ENCODE measurements around the gene NFX1.
"Not testable (repeated sequence)": the region's sequence is repeated elsewhere in the genome, so short reads cannot be mapped to it uniquely, and the experiment has no call there.

NFX1 gene

DNA sequence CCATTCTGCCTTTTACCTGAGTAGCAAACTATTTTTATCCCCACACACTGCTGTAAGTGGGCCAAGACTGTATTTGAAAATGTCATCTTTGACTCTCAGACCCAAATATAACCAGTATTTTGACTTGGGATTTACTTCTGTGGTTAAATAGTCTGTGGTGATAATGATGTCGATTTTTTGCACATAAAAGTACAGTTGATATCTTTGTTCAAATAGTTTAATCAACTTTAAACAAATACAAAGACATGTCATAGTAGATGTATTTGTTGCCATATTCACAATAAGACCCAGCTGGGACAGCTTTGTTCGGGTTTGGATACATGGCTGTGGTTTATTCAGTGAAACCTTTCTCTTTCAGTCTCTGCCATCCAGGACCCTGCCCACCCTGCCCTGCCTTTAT is 20.4 kb downstream of the NFX1 start:
- DNase-seq (ENCODE audit: low spot score) = no peak

DNA sequence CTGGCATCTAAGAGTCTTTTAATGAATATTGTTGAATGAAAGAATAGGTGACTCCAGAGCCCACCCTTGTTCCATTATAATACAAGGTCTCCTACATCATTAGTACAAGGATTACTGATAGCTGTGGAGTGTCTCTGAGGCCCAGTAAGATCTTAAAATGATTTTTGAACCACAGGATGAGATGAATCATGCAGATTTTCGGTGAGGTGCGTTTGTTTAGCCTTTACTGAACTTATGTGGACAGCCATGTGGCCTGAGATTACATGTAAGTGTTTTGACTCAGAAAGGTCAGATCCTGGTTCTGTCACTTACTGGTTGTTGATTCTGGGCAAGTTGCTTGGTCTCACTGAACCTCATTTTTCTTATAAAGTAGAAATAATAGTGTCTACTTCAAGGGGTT is 21.6 kb downstream of the NFX1 start:
- DNase-seq (ENCODE audit: low spot score) = no peak

DNA sequence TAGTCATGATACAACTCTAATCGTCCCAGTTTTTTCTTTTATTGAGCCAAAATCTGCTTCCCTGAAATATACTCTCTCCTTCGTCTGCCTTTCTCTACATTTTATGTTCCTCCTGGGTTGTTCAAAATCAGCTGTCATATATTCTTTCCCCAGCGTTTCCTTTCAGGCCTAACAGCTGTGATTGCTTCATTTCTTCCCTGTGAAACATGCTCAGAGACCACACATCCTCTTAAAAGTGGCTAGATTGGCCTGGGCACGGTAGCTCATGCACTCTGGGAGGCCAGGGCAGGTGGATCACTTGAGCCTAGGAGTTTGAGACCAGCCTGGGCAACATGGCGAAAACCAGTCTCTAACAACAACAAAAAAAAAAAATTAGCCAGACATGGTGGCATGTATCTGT is 25.1 kb downstream of the NFX1 start:
- DNase-seq (ENCODE audit: low spot score) = no peak

DNA sequence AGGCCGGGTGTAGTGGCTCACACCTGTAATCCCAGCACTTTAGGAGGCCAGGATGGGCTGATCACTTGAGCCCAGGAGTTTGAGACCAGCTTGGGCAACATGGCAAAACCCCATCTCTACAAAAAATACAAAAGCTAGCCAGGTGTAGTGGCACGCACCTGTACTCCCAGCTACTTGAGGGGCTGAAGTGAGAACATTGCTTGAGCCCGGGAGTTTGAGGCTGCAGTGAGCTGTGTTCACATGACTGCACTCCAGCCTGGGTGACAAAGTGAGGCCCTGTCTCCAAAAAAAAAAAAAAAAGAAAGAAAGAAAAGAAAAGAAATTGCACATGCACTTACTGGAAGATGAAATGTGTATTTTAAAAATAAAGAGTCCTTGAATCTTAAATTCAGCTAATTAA is 26.8 kb downstream of the NFX1 start:
- DNase-seq (ENCODE audit: low spot score) = not testable (repeated sequence)

DNA sequence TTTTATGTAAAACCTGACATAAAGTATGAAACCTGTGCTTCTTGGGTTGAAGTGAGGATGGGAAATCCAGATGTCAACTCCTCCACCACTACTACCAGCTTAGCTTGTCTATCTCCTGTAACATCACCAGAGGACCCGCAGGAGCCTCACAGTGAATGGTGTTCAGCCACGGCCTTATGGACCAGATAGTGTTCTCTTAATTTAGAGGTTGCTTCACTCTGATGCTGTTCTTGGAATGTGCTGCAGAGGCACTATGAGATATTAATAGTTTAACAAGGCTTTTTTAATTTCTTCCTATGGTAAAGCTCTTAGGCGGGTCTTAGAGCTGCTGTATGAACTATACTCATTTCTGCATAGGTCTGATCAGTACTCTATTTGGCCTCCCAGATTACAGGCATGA is 27.9 kb downstream of the NFX1 start:
- DNase-seq (ENCODE audit: low spot score) = no peak

DNA sequence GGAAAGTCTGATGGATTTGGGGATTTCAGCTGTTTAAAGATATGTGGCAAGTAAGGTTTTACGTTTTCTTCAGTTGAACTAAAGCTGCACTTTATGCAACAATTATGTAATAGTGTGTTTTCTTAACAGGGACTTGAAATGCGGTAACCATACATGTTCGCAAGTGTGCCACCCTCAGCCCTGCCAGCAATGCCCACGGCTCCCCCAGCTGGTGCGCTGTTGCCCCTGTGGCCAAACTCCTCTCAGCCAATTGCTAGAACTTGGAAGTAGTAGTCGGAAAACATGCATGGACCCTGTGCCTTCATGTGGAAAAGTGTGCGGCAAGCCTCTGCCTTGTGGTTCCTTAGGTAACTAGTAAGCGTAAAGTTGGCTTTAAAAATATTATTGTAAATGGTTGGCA is 28.5 kb downstream of the NFX1 start:
- no peak for DNase-seq (ENCODE audit: low spot score)

DNA sequence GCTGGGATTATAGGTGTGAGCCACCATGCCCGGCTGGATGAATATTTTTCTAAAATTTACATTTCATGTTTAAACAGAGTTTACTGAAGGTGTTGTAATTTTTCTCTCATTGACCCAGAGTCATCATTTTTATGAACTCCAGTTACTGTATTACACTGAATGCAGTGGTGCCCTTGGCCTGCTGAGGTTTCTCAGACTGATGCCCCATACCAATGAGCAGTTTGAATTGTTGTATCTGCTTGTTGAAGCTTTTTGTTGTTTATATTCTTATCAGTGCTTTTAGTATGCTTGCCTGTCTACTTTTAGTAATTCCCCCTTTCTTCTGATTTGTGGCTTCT is 29.9 kb downstream of the NFX1 start:
- no peak for DNase-seq (ENCODE audit: low spot score)

DNA sequence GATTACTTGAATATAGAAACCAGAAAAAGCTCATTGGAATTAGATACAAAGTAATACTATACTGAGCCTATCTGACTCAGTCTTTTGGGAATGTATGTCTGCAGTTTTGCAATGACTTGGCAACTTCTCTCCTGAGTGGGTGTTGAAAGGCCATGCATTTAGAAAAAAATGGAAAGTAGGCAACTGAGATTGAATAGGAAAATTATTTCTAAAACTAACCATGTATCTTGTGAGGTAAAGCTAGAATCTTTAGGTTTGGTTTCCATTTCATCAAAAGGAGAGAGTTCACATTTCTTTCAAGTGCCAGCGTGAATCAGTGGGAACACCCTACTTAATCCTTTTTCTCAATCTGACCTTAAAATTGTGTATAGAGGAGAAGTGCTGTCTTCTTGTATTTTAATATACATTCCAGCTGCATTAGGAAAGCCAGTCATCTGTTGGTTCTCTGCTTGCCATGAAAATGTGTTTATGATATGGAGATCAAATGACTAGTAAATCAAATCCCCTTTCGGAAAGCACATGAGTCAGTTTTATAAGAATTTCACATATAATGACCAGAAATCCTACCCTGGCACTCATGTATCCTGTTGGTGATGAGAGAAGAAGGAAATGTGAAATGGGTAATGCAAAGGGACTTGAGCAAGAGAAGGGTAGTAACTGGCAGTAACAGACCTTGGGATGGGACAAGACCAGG is 30.4 kb downstream of the NFX1 start:
- DNase-seq (ENCODE audit: low spot score) = peak; percentile 65

DNA sequence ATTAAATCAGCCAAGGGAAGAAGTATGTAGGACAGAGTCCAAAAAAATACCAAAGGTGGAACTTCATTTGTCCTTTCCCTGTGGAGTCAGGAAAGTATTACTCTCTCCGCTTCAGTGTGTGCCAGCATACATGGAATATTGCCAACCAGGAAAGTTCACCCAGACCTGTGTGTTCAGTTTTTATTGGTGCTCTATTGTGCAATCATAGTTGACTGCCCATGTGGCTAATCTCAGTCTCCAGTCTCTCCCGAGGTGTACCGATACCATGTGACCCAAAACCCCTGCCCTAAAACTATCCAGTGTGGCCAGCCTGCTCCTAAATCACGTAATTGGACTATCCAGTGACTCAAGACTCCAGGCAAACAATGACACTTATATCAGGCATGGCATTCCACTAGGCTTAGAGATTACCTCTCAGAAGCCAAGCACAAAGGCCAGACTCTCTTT is 38.8 kb downstream of the NFX1 start:
- peak; percentile 50 for DNase-seq (ENCODE audit: low spot score)

DNA sequence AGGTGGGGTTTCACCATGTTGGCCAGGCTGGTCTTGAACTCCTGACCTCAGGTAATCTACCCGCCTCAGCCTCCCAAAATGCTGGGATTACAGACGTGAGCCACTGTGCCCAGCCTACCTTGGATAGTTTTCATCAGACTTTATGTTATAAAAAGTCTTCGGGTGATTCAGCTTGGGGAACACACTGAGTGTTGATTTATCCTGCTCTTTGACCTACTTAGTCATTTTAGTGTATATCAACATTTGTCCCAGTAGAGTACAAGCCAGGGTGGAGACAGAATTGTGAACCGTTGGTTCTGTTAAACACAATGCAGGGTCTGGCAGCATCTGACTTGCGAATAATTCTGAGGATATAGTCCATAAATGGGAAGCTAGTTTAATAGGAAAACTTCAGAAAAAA is 39.7 kb downstream of the NFX1 start:
- peak; percentile 30 for DNase-seq (ENCODE audit: low spot score)

DNA sequence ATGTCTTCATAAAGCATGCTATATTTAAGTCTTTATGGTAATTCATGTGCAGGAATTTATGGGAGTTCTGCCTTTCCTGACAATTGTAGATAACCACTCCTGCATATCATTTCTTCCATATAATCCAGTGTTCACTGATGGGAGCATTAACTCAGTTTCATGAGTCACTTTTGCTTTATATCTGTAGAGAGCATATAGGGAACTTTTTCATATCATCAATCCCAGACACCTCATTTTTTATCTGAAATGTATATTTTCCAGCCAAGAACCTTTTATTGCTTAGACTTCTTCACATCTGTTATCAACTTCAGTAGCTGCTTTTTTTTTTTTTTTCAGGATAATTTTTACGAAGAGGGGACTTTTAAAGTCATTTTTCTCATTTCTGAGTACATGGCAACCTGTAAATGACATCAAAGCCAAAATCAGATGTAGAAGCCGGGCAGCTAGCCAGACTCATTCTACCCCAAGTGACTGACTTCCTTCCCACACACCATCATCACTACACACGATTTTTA is 41.1 kb downstream of the NFX1 start:
- DNase-seq (ENCODE audit: low spot score) = no peak

DNA sequence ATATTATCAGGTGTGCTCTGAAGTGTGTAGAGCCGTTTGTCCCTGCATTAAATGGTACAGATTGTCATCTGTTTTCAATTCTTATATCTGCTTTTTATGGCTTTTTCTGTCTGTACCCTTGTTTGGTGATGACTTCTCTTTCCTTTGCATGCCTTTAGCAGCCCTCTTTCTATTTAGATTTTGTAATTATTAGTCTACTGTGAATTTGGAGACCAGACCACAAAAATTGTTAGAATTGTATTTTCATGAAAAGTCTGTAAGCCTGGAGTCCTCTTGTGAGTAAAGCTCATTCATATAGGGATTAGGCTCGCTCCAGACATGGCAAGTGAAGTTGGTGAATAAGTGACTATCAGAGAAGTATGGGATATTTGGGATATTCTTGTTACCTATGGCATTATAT is 41.7 kb downstream of the NFX1 start:
- no peak for DNase-seq (ENCODE audit: low spot score)

DNA sequence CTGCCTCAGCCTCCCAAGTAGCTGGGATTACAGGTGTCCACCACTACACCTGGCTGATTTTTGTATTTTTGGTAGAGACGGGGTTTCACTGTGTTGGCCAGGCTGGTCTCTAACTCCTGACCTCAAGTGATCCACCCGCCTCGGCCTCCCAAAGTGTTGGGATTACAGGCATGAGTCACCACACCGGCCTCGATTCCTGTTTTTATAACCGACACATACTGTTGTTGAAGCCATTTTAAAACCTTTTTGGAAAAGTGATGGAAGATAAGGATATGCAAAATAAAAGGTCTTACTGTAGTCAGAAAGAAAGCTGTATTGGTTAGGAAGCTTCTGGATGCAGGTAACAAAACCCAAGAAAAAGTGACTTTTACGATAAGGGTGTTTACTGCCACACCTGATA is 42.6 kb downstream of the NFX1 start:
- not testable (repeated sequence) for DNase-seq (ENCODE audit: low spot score)

DNA sequence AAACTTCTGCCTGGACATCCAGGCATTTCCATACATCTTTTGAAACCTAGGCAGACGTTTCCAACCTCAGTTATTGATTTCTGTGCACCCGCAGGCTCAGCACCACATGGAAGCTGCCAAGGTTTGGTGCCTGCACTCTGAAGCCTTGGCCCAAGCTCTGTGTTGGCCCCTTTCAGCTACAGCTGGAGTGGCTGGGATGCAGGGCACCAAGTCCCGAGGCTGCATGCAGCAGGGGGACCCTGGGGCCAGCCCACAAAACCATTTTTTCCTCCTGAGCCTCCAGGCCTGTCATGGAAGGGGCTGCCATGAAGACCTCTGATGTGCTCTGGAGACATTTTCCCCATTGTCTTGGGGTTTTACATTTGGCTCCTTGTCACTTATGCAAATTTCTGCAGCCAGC is 49.9 kb downstream of the NFX1 start:
- no peak for DNase-seq (ENCODE audit: low spot score)

DNA sequence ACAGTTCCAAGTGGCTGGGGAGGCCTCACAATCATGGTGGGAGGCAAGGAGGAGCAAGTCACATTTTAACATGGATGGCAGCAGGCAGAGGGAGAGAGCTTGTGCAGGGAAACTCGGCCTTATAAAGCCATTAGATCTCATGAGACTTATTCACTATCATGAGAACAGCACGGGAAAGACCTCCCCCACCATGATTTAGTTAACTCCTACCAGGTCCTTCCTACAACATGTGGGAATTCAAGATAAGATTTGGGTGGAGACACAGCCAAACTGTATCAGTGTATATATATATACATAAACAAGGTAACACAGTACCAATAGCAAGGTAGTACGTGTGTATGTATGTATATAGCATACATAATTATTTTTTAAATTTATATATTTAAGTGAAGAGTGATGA is 50.9 kb downstream of the NFX1 start:
- DNase-seq (ENCODE audit: low spot score) = no peak

DNA sequence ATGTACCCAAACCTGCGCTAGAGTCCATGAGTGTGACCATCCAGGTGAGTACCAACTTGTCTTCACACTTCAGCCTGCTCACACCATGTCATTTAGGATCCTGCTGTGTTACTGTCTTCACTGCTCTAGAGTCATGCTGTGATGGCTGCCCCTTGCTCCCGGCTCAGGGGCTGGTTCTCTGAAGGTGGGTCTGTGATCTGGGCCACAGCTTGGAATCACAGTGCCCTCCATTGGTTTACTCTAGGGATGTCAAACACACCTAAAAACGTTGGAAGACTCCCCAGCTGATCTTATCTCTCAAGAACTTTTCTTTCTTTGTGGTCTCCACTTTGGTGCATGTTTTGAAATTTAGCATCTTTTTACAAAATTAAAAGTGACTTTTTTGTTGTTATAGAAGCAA is 53.8 kb downstream of the NFX1 start:
- DNase-seq (ENCODE audit: low spot score) = no peak

DNA sequence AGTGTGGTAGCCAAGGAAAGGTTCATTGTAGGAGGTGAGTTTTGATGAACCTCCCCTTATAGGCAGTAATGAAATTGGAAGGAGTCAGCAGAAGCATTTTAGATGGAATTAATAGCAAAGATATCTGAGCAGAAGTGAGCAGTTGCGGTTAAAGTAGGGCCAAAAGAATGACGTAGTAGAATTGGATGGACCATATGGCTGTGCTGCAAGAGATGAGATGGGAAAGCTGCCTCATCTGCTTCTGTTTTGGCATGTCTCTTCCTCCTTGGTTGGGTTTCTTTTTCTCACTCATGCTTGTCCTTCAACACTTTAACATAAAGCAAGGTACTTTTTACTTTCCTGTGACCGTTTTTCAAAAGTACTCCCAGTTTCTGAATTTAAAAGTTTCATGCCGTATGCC is 56.2 kb downstream of the NFX1 start:
- DNase-seq (ENCODE audit: low spot score) = no peak

DNA sequence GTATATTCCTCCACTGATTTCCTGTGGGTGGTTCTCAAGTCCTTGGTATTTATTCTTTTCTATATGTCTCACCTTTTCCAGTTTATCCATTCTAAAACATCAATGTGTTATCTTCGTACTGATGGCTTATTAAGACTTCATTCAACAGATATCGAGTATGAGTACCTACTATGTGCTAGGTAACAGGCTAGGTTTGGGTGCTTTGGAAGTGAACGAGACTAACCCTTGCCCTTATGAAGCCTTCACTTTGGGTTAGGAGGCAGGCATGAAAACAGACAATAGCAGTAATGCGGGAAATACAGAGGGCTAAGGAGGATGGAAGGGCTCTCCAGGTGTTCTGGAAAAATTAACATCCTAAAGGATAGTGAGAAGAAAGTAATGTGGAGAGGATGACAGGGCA is 58.7 kb downstream of the NFX1 start:
- DNase-seq (ENCODE audit: low spot score) = no peak

DNA sequence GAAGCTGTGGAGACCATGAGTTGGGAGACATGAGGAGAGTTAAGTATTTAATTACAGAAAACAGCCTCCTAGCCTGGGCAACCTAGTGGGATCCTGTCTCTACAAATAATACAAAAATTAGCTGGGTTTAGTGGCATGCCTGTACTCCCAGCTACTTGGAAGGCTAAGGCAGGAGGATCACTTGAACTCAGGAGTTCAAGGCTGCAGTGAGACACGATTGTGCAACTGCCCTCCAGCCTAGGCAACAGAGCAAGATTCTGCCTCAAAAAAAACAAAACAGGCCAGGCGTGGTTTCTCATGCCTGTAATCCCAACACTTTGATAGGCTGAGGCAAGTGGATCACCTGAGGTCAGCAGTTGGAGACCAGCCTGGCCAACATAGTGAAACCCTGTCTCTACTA is 59.4 kb downstream of the NFX1 start:
- DNase-seq (ENCODE audit: low spot score) = no peak

DNA sequence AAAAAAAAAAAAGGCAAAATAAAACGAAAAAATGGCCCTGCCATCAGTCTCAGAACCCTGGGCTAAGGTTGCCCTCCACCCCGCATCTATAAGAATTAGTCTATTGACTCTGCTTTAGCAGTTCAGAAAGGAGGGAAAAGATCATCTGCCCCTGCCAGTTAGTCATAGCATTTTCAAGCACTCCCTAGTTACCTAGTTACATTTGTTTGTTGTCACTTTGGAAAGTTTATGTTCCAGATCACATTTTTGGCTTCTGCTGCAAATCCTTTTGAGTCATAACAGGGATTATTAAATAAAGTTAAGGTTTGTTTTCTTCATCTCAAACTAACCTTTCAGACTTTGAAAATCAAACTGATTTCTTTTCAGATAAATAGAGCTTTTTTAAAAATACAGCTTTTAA is 60.0 kb downstream of the NFX1 start:
- DNase-seq (ENCODE audit: low spot score) = peak; percentile 76

DNA sequence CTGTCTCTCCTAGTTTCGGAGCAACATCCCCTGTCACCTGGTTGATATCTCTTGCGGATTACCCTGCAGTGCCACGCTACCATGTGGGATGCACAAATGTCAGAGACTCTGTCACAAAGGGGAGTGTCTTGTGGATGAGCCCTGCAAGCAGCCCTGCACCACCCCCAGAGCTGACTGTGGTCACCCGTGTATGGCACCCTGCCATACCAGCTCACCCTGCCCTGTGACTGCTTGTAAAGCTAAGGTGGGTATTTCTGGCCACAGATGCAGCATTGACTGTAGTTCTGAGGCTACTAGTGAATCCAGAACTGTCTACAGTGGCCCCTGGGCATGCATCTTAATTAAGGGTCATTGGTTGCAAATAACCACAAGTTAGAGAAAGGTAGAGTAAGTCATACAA is 61.2 kb downstream of the NFX1 start:
- DNase-seq (ENCODE audit: low spot score) = no peak

DNA sequence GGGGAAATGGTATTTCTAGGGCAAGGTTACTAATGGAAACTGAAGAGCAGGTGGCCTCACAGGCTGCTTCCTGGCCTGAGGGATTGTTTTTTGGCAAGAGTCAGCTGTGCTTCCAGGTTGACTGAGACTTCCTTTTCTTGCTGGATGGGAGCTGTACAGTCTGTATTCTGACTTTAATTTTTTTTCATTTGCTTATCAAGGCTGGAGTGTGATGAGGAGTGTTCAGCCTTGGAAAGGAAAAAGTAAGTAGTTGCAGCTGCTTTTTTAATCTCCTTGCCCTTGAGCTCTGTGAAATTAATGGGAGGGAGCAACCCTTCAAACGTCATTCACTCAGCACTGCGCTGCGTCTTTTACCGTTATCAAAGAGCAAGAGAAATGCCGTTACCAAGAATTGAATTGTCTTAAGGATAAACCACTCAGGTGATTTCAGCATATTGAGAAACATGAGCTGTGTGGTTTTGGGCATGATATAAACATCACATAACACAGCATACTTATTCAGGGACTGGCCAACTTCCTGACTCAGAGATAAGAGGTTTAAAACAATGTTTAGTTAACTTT is 64.4 kb downstream of the NFX1 start:
- DNase-seq (ENCODE audit: low spot score) = no peak

DNA sequence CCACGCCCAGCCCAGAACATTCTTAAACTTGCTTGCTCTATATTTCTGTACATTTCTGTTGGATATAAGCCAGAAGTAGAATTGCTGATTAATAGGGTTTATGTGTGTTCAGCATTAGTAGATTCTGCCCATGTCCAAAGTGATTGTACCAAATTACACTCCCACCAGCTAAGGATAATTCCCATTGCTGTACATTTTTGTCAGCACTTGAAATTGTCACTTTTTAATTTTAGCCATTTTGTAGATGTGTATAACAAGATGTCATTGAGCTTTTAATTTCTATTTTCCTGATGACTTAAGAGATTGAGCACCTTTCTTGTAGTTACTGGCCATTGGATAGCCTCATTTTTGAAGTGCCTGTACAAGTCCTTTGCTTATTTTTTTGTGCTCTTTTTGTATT is 65.6 kb downstream of the NFX1 start:
- no peak for DNase-seq (ENCODE audit: low spot score)

DNA sequence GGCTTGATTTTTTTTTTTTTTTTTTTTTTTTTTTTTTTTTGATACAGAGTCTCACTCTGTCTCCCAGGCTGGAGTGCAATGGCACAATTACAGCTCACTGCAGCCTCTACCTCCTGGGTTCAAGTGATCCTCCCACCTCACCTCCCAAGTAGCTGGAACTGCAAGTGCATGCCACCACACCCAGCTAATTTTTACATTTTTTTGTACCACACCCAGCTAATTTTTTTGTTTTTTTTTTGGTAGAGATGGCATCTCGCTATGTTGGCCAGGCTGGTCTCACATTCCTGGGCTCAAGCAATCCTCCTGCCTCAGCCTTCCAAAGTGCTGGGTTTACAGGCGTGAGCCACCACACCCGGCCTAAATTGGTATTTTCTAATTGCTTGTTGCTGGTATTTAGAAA is 68.3 kb downstream of the NFX1 start:
- not testable (repeated sequence) for DNase-seq (ENCODE audit: low spot score)
